Stomach smooth muscle (tissue), 2 donors: ENCODE measurements around the gene SGO2.

Source experiments
- H3K27ac ChIP-seq: one replicate; pipeline ENCODE4 v1.7.0; 2013; ENCODE audit warnings: mild to moderate bottlenecking, low read length, inconsistent platforms
- H3K27me3 ChIP-seq, 2 donors: one replicate each; pipeline ENCODE4 v1.7.0; 2013; ENCODE audit warnings: low read length in 2 of 2; ENCODE audit not compliant: insufficient read depth in 2 of 2, control insufficient read depth in 1 of 2
- H3K36me3 ChIP-seq, 2 donors: one replicate each; pipeline ENCODE4 v1.7.0; 2013; ENCODE audit warnings: low read length in 2 of 2; ENCODE audit not compliant: control insufficient read depth in 2 of 2, insufficient read depth in 2 of 2
- H3K4me1 ChIP-seq: one replicate; pipeline ENCODE4 v1.7.0; 2013; ENCODE audit warnings: low read length; ENCODE audit not compliant: control insufficient read depth, insufficient read depth
- H3K4me3 ChIP-seq, 2 donors: one replicate each; pipeline ENCODE4 v1.7.0; 2013; ENCODE audit warnings: low read length in 2 of 2
- H3K9ac ChIP-seq, 2 donors: one replicate each; pipeline ENCODE4 v1.7.0; 2013; ENCODE audit warnings: low read length in 2 of 2, mild to moderate bottlenecking in 1 of 2
- H3K9me3 ChIP-seq, 2 donors: one replicate each; pipeline ENCODE4 v1.7.0; 2013; ENCODE audit warnings: low read length in 2 of 2; ENCODE audit not compliant: control insufficient read depth in 2 of 2
- donor health status: healthy.
- donor health status: Pancreatic carcinoma.

SGO2 gene

DNA sequence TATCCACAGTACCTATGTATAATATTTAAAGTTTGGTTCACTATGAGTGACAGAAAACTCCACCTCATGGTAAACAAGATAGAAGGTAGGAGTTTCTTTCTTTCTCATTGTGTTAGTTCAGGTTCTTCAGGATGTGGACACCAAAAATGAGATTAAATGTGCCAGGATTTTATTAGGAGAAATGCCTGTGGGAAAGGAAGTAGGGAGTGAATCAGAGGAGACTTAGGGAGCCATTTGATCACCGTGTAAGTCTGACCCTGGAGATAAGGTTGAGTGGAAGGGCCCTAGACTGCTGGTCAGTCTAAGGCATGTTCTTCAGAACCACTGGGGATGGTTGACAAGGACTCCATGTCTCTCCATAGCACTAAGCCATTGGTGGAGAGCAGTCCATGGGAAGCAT is 67.9 kb downstream of the SGO2 start:
- no peak overlapping the region for H3K9ac ChIP-seq
- H3K36me3 ChIP-seq: peaks cover 0 to 6% of the 10 kb centered on the region in 2 donors
- H3K4me3 ChIP-seq: no peak overlapping the region
- no peaks in the 10 kb centered on the region for H3K27me3 ChIP-seq
- H3K4me1 ChIP-seq: no peaks in the 10 kb centered on the region
- H3K27ac ChIP-seq: no peak overlapping the region
- H3K9me3 ChIP-seq: peaks cover 0 to 6% of the 10 kb centered on the region in 2 donors

DNA sequence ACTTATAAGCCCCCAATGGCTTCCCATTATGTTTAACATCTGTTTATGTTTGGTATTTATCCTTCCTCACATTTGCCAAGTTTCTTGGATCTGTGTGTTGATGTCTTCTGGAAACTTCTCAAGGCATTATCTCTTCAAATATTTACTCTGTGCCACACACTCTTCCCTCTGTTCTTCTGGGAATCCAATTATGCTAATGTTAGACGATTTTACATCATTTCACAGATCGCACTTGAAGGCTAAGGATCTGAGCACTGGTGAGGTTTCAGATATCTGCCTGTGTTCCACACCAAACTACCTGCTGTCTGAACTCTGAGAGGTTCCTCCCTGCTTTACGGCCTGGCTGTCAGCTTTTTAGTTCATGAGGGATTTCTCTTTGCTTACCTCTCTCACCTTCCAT is 69.9 kb downstream of the SGO2 start:
- H3K27ac ChIP-seq: no peak overlapping the region
- H3K4me1 ChIP-seq: no peaks in the 10 kb centered on the region
- no peak overlapping the region for H3K9ac ChIP-seq
- H3K4me3 ChIP-seq: no peak overlapping the region
- H3K27me3 ChIP-seq: no peaks in the 10 kb centered on the region
- peaks cover 0 to 6% of the 10 kb centered on the region in 2 donors for H3K9me3 ChIP-seq
- H3K36me3 ChIP-seq: peaks cover 0 to 6% of the 10 kb centered on the region in 2 donors

DNA sequence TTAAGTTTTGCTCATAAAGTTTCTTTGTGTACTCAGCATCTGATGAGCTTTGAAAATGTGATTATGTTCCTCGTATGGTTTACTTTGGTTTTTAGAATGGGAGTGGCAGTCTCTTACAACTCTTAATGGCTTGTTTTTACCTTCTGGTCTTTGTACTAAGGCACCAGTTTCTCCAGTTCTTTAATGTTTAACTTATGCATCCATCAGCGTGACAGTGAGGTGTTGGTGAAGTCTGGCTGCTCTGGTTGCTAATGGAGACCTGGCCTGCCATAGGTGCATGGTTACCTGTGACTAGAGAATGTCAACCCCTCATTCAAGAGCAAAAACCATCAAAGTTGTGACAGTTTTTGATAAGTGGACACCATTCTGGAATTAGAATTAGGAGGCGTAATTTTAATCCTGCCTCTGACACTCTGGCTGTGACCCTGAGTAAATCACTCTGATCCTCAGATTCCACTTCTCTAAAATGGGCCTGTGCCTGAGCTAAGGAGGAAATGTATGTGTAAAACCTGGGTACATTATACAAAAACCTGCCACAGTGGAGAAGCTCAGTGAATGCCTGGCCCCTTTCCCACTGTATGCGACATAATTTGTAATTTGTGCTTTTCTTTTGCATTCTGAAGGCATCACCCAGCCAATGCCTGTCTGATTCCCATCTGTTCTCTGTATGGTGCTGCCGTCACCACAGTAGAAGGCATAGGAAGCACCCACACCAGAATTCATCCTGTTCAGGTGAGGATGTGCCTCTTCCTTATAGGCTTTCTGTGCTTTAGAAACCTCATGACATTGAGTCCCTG is 71.0 kb downstream of the SGO2 start:
- Histone ChIP-seq H3K27me3 (no peaks in the 10 kb centered on the region), H3K4me1 (no peaks in the 10 kb centered on the region), H3K9ac (no peak overlapping the region), H3K9me3 (peaks cover 0 to 6% of the 10 kb centered on the region in 2 donors), H3K27ac (no peak overlapping the region), H3K4me3 (no peak overlapping the region), H3K36me3 (peaks cover 0 to 6% of the 10 kb centered on the region in 2 donors)

GRCh38 chr2:200599206-200599605 is 73.2 kb downstream of the SGO2 start:
- Histone ChIP-seq H3K4me1 (no peaks in the 10 kb centered on the region), H3K9me3 (peaks cover 0 to 6% of the 10 kb centered on the region in 2 donors), H3K36me3 (peaks cover 0 to 6% of the 10 kb centered on the region in 2 donors), H3K27ac (no peak overlapping the region), H3K9ac (no peak overlapping the region), H3K4me3 (no peak overlapping the region), H3K27me3 (no peaks in the 10 kb centered on the region)

DNA sequence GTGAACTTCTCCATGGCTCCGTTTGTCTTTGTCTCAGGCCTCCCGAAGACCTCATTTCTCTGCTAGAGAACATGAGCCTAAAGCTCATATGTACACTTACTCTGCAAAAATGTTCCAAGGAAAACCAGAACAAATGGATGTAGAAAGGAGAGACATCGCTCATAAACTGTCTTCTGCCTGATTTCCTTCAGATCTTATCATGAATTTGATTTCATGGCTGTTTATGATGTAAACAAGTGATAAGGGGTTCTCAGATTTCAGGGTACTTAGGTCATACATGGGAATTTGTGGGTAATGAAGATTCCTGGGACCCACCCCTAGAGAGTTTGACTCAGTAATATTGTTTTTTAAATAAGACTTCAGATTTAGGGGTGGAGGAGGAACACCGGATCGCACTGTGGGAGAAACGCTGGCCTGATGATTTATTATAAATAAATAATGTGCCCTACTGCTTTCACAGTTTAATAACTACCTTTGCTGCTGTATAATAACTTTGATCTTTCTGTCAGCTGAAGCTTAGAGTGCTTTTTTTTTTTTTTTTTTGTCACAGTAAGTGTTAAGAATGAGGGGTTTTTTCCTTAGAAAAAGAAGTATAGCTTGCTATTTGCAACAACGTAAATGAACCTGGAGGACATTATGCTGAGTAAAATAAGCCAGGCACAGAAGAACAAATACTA is 74.7 kb downstream of the SGO2 start:
- Histone ChIP-seq H3K27ac (no peak overlapping the region), H3K27me3 (no peaks in the 10 kb centered on the region), H3K36me3 (peaks cover 0 to 5% of the 10 kb centered on the region in 2 donors), H3K4me3 (no peak overlapping the region), H3K9ac (no peak overlapping the region), H3K4me1 (no peaks in the 10 kb centered on the region), H3K9me3 (peaks cover 0 to 5% of the 10 kb centered on the region in 2 donors)

- Histone ChIP-seq H3K9ac (no peak overlapping the region), H3K4me1 (no peaks in the 10 kb centered on the region), H3K27me3 (no peaks in the 10 kb centered on the region), H3K36me3 (no peaks in the 10 kb centered on the region), H3K27ac (no peak overlapping the region), H3K9me3 (no peaks in the 10 kb centered on the region), H3K4me3 (no peak overlapping the region)
Measured at GRCh38 chr2:200602584-200602983, 76.6 kb downstream of the SGO2 start.

- H3K4me3 ChIP-seq: no peak overlapping the region
- H3K27me3 ChIP-seq: no peaks in the 10 kb centered on the region
- H3K27ac ChIP-seq: no peak overlapping the region
- H3K9ac ChIP-seq: no peak overlapping the region
- no peaks in the 10 kb centered on the region for H3K9me3 ChIP-seq
- H3K4me1 ChIP-seq: no peaks in the 10 kb centered on the region
- no peaks in the 10 kb centered on the region for H3K36me3 ChIP-seq
Measured at GRCh38 chr2:200603972-200604371, 78.0 kb downstream of the SGO2 start.

- no peaks in the 10 kb centered on the region for H3K9me3 ChIP-seq
- H3K4me1 ChIP-seq: no peaks in the 10 kb centered on the region
- H3K36me3 ChIP-seq: no peaks in the 10 kb centered on the region
- H3K27me3 ChIP-seq: no peaks in the 10 kb centered on the region
- H3K4me3 ChIP-seq: no peak overlapping the region
- no peak overlapping the region for H3K27ac ChIP-seq
- H3K9ac ChIP-seq: no peak overlapping the region
Measured at GRCh38 chr2:200604571-200605255, 78.7 kb downstream of the SGO2 start.

DNA sequence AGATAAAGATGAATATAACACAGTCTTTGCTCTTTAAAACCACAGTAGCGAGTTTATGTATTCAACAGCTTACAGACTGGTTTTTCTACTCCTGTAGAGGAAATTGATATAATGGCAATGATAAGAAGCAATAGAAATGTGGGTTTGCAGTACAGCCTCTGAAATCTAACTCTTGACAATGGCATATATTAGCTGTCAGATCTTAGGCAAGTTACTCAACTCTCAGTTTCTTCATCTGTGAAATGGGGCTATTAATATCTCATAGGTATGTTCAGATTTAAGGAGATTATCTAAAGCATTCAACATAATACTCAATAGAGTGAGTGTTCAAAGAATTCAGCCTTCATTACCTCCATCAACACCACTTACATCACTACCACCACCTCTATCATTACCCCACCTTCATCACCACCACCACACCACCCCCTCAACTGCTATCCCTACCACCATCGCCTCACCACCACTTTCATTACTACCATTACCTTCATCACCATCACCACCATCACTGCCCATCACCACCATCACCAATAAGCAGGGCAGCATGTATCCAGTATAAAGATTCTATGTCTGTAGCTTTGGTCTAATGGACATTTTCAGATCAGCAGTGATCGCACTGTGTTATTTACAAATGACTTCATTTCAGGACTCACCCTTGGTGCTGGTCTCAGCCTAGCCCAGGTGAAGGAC is 82.5 kb downstream of the SGO2 start:
- Histone ChIP-seq H3K9me3 (no peaks in the 10 kb centered on the region), H3K4me1 (no peaks in the 10 kb centered on the region), H3K9ac (no peak overlapping the region), H3K27ac (no peak overlapping the region), H3K4me3 (no peak overlapping the region), H3K27me3 (no peaks in the 10 kb centered on the region), H3K36me3 (peaks cover 0 to 2% of the 10 kb centered on the region in 2 donors)

- peaks cover 0 to 2% of the 10 kb centered on the region in 2 donors for H3K36me3 ChIP-seq
- H3K4me3 ChIP-seq: no peak overlapping the region
- no peak overlapping the region for H3K27ac ChIP-seq
Measured at GRCh38 chr2:200609028-200609614, 83.1 kb downstream of the SGO2 start.

More at GRCh38 chr2:200609028-200609614, 83.1 kb downstream of the SGO2 start:
- Histone ChIP-seq H3K9me3 (no peaks in the 10 kb centered on the region), H3K9ac (no peak overlapping the region), H3K27me3 (no peaks in the 10 kb centered on the region), H3K4me1 (no peaks in the 10 kb centered on the region)
